GM23338 (cell line): ENCODE data around the gene APOB. TPM values are rescaled to one million over a fixed set of nuclear protein-coding genes. Genes with fewer than 3 reads are reported as not detected.

Source experiments
- ATAC-seq: fragments of 200-7000 bp; cut with Tn5 transposase; 3 replicates; pipeline ENCODE4 v1.9.1; 2020
- DNase-seq: peaks from one replicate; pipeline ENCODE4 v3.0.0-alpha.2; 2015; ENCODE audit warnings: low spot score
- H2AFZ ChIP-seq: fragments of 200-600 bp; sonication (generic); 2 replicates; pipeline ENCODE4 v1.8.0; 2016; ENCODE audit warnings: antibody characterized with exemption, mild to moderate bottlenecking, moderate library complexity
- H3F3A ChIP-seq: fragments of 200-600 bp; sonication (generic); replicated peaks from 2 replicates; pipeline ENCODE4 v1.8.0; 2017; ENCODE audit warnings: antibody characterized with exemption, mixed run types, low read depth
- H3K27ac ChIP-seq: fragments of 200-600 bp; sonication (generic); 2 replicates; pipeline ENCODE4 v1.6.1; 2016; ENCODE audit warnings: low read depth
- H3K27me3 ChIP-seq: fragments of 200-600 bp; sonication (generic); 2 replicates; pipeline ENCODE4 v1.8.0; 2016; ENCODE audit warnings: mild to moderate bottlenecking, mixed run types, moderate library complexity; ENCODE audit not compliant: insufficient read depth
- H3K36me3 ChIP-seq: fragments of 200-600 bp; sonication (generic); 2 replicates; pipeline ENCODE4 v1.8.0; 2016; ENCODE audit warnings: mild to moderate bottlenecking; ENCODE audit not compliant: insufficient read depth
- H3K4me1 ChIP-seq: fragments of 200-600 bp; sonication (generic); 2 replicates; pipeline ENCODE4 v1.8.0; 2016; ENCODE audit warnings: mild to moderate bottlenecking, moderate library complexity; ENCODE audit not compliant: insufficient read depth
- H3K4me2 ChIP-seq: fragments of 200-600 bp; sonication (generic); 2 replicates; pipeline ENCODE4 v1.7.1; 2017; ENCODE audit warnings: mixed run types
- H3K4me3 ChIP-seq: fragments of 200-600 bp; sonication (generic); 2 replicates; pipeline ENCODE4 v1.6.1; 2016; ENCODE audit warnings: mixed run types
- H3K79me2 ChIP-seq: fragments of 200-600 bp; sonication (generic); replicated peaks from 2 replicates; pipeline ENCODE4 v1.8.0; 2017; ENCODE audit warnings: mild to moderate bottlenecking; ENCODE audit not compliant: insufficient read depth
- H3K9me2 ChIP-seq: fragments of 200-600 bp; sonication (generic); 2 replicates; pipeline ENCODE4 v1.8.0; 2017; ENCODE audit not compliant: insufficient read depth
- H4K20me1 ChIP-seq: fragments of 200-600 bp; sonication (generic); replicated peaks from 2 replicates; pipeline ENCODE4 v1.8.0; 2017; ENCODE audit warnings: mild to moderate bottlenecking; ENCODE audit not compliant: insufficient read depth
- H3K27ac Mint-ChIP-seq: 2 replicates; pipeline ENCODE4 v1.8.0; 2020; ENCODE audit warnings: inconsistent platforms, mild to moderate bottlenecking, moderate library complexity, mixed read lengths
- H3K27me3 Mint-ChIP-seq: 3 replicates; pipeline ENCODE4 v1.8.0; 2022; ENCODE audit warnings: low read depth, mild to moderate bottlenecking, moderate library complexity, mixed read lengths, inconsistent platforms; ENCODE audit not compliant: insufficient read depth, poor library complexity
- H3K36me3 Mint-ChIP-seq: 3 replicates; pipeline ENCODE4 v1.8.0; 2021; ENCODE audit warnings: low read depth, mild to moderate bottlenecking, inconsistent platforms, moderate library complexity, mixed read lengths
- H3K4me1 Mint-ChIP-seq: 3 replicates; pipeline ENCODE4 v1.8.0; 2020; ENCODE audit warnings: mild to moderate bottlenecking, inconsistent platforms, mixed read lengths
- H3K4me3 Mint-ChIP-seq: 3 replicates; pipeline ENCODE4 v1.8.0; 2021; ENCODE audit warnings: moderate library complexity, mild to moderate bottlenecking, inconsistent platforms, mixed read lengths
- H3K9me3 Mint-ChIP-seq: 3 replicates; pipeline ENCODE4 v1.8.0; 2020; ENCODE audit warnings: moderate library complexity, mild to moderate bottlenecking, inconsistent platforms, mixed read lengths
- CREB1 ChIP-seq: fragments of 250-450 bp; sonication (Bioruptor Pico); IDR thresholded peaks from 2 replicates; pipeline ENCODE4 v1.5.0; 2020; ENCODE audit warnings: low read depth, mild to moderate bottlenecking, moderate library complexity
- CTCF ChIP-seq, 2 experiments: fragments of 200-600 bp in 1 of 2; sonication (generic) in 1 of 2; conservative IDR thresholded peaks; 2 replicates each; pipeline versions ENCODE4 v1.5.1 to v1.6.1; 2016 to 2017; ENCODE audit warnings: antibody characterized with exemption in 2 of 2, low read depth in 2 of 2, mild to moderate bottlenecking in 2 of 2, moderate library complexity in 1 of 2
- ETS1 ChIP-seq: IDR thresholded peaks from 2 replicates; pipeline ENCODE4 v1.6.1; 2016; ENCODE audit warnings: antibody characterized with exemption
- EZH2 ChIP-seq: fragments of 200-600 bp; sonication (generic); IDR thresholded peaks from one replicate; pipeline ENCODE4 v1.8.0; 2017; ENCODE audit warnings: antibody characterized with exemption, mild to moderate bottlenecking, low read depth; ENCODE audit not compliant: unreplicated experiment
- EZH2phosphoT487 ChIP-seq: fragments of 200-600 bp; sonication (generic); IDR thresholded peaks from one replicate; pipeline ENCODE4 v1.8.1; 2018; ENCODE audit warnings: antibody characterized with exemption; ENCODE audit not compliant: unreplicated experiment
- JUNB ChIP-seq: IDR thresholded peaks from one replicate; pipeline ENCODE4 v1.6.1; 2016; ENCODE audit warnings: antibody characterized with exemption; ENCODE audit not compliant: unreplicated experiment
- NANOG ChIP-seq: IDR thresholded peaks from 2 replicates; pipeline ENCODE4 v1.6.1; 2016; ENCODE audit warnings: antibody characterized with exemption, borderline replicate concordance
- POLR2AphosphoS5 ChIP-seq: IDR thresholded peaks from 2 replicates; pipeline ENCODE4 v1.6.1; 2016; ENCODE audit warnings: antibody characterized with exemption, low read depth
- REST ChIP-seq: IDR thresholded peaks from one replicate; pipeline ENCODE4 v1.6.1; 2018; ENCODE audit warnings: antibody characterized with exemption; ENCODE audit not compliant: unreplicated experiment
- STAT1 ChIP-seq: IDR thresholded peaks from one replicate; pipeline ENCODE4 v1.6.1; 2016; ENCODE audit warnings: antibody characterized with exemption; ENCODE audit not compliant: unreplicated experiment
- ZNF114 ChIP-seq: fragments of 250-450 bp; sonication (Bioruptor Pico); IDR thresholded peaks from 2 replicates; pipeline ENCODE4 v1.5.0; 2020; ENCODE audit warnings: mild to moderate bottlenecking, moderate library complexity
- ZNF331 ChIP-seq: fragments of 250-450 bp; sonication (Bioruptor Pico); IDR thresholded peaks from 2 replicates; pipeline ENCODE4 v1.5.0; 2020; ENCODE audit warnings: low read depth, mild to moderate bottlenecking, moderate library complexity
- ZNF462 ChIP-seq: fragments of 250-450 bp; sonication (Bioruptor Pico); IDR thresholded peaks from 2 replicates; pipeline ENCODE4 v1.5.0; 2020; ENCODE audit warnings: mild to moderate bottlenecking, moderate library complexity
- polyA plus RNA-seq: library from polyadenylated mRNA; unstranded; fragments of >200 nt; fragmentation: Nextera tagmentation; extraction: Ambion mirVana; gene quantifications from 2 replicates; pipeline ENCODE4 v1.2.1, GENCODE V29; 2016
- total RNA-seq: library from RNA; depleted of rRNA; stranded (reverse); fragments of >200 nt; shearing (Covaris generic); gene quantifications from 2 replicates; pipeline ENCODE4 v1.2.3, GENCODE V29; 2014

APOB gene
- total and polyA plus RNA-seq, 2 experiments from 2014 or later, result 0.08 to 0.56 TPM

DNA sequence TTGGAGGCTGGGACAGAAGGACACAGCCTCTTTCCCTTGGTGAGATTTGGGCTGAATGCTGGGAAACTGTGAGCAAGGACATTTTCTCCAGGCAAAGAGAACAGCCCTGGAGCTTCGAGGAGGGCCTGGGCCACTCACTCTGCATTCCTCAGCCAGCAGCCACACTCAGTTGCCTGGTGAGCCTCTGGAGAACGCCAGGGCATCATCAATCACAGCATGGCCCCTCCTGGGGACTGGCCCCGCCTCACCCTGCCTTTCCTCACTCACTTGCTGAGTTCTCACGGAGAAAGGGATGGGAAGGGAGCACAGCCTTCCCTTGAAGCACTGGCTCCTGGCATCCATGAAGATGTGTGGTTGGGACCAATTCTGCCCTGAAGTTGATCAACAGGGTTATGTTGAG, 55.0 kb downstream of the APOB start:
- no peaks in the 10 kb centered on the region for H3K79me2 ChIP-seq
- H3K36me3 ChIP-seq, result no peaks in the 10 kb centered on the region
- Mint-ChIP-seq H3K9me3 (no peaks in the 10 kb centered on the region), H3K27me3 (peaks cover 13% of the 10 kb centered on the region), H3K4me3 (no peak overlapping the region), H3K36me3 (no peaks in the 10 kb centered on the region), H3K27ac (no peak overlapping the region), H3K4me1 (peaks cover 16% of the 10 kb centered on the region)
- H3K4me1 ChIP-seq, result no peaks in the 10 kb centered on the region
- ATAC-seq (peak; percentile 46), DNase-seq (no peak)
- no peak overlapping the region for H2AFZ ChIP-seq
- no peaks in the 10 kb centered on the region for H3F3A ChIP-seq
- no peak overlapping the region for H3K27ac ChIP-seq
- no peak overlapping the region for H3K4me3 ChIP-seq
- H3K9me2 ChIP-seq, result no peaks in the 10 kb centered on the region
- TF ChIP-seq ETS1 (no peak), ZNF462 (CRISPR knock-in tag) (no peak), JUNB (no peak), ZNF331 (CRISPR knock-in tag) (no peak), ZNF114 (no peak), POLR2AphosphoS5 (no peak), NANOG (no peak), CREB1 (CRISPR knock-in tag) (no peak), CTCF (conservative IDR thresholded peaks at IDR 0.05; ENCODE audit: low read depth in 2 of 2) (no peak), EZH2phosphoT487 (no peak), REST (no peak), EZH2 (no peak), STAT1 (no peak)
- H3K4me2 ChIP-seq, result no peak overlapping the region
- H4K20me1 ChIP-seq, result no peaks in the 10 kb centered on the region
- no peaks in the 10 kb centered on the region for H3K27me3 ChIP-seq
